Spinal cord (tissue), 10 donors: ENCODE results near the gene PRR23A. TPM values are rescaled to one million over a fixed set of nuclear protein-coding genes. Genes with fewer than 3 reads are reported as not detected.
A peak's percentile ranks its signal among the peaks of the same experiment; 100 is the strongest.

ENCODE experiments used
- DNase-seq, 6 donors: peaks; one replicate each; pipeline versions ENCODE4 v3.0.0 to v3.0.0-alpha.2; 2013 to 2015; ENCODE audit warnings: low spot score in 6 of 6, low read depth in 4 of 6
- H3K27ac ChIP-seq: one replicate; pipeline ENCODE4 v1.5.1; 2013; ENCODE audit warnings: low read depth, low read length, control low read depth
- H3K27me3 ChIP-seq: one replicate; pipeline ENCODE4 v1.6.1; 2013; ENCODE audit warnings: low read length; ENCODE audit not compliant: control insufficient read depth, insufficient read depth
- H3K36me3 ChIP-seq: one replicate; pipeline ENCODE4 v1.6.1; 2013; ENCODE audit warnings: low read length; ENCODE audit not compliant: control insufficient read depth, insufficient read depth
- H3K4me1 ChIP-seq: one replicate; pipeline ENCODE4 v1.6.1; 2013; ENCODE audit warnings: low read length; ENCODE audit not compliant: control insufficient read depth, insufficient read depth
- H3K4me3 ChIP-seq: one replicate; pipeline ENCODE4 v1.5.1; 2013; ENCODE audit warnings: low read depth, low read length, control low read depth
- H3K9me3 ChIP-seq: one replicate; pipeline ENCODE4 v1.6.1; 2013; ENCODE audit warnings: low read length; ENCODE audit not compliant: control insufficient read depth, insufficient read depth
- WGBS: methylation state at CpG from one replicate; pipeline ENCODE4 v1.1.5; 2013; ENCODE audit warnings: missing lambda C conversion rate; ENCODE audit not compliant: insufficient coverage; 5-methylcytosine and 5-hydroxymethylcytosine counted together
- polyA plus RNA-seq, 2 donors: library from polyadenylated mRNA; unstranded; fragments of 120-200 nt; gene quantifications; one replicate each; pipeline ENCODE4 v1.2.1, GENCODE V29; 2013; ENCODE audit not compliant: insufficient read length in 2 of 2
- total RNA-seq, 2 donors: library from RNA; depleted of rRNA in 1 of 2; stranded (reverse); fragments of 120-200 nt in 1 of 2; fragments of >200 nt in 1 of 2; gene quantifications; one replicate each; pipeline versions ENCODE4 v1.2.3 to v1.2.4, GENCODE V29; 2013 to 2014
- donor health status: healthy.

The PRR23A gene
- total and polyA plus RNA-seq, 4 donors = not detected

DNA sequence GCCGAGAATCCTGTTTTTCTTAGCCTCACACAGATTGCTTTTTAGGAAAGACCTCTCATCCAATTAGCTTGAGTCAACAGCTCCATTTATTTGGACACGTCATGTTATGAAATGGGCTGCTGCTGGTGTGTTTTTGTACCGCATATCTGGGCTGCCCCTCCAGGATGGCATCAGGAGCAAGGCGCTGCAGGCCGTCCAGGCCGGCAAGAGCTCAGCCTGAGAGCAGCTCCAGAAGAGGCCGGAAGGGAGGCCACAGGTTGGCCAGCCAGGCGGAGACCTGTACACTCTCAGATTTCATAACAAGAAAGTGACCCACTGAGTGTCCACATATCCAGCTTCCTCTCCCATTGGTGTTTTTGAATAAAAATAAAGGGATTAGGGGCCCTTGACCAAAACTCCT is 30.7 kb downstream of the PRR23A start:
- no peak for DNase-seq
- Histone ChIP-seq H3K9me3 (no peaks in the 10 kb centered on the region), H3K27me3 (peaks cover 2% of the 10 kb centered on the region), H3K4me1 (peaks cover 7% of the 10 kb centered on the region), H3K27ac (no peak overlapping the region), H3K4me3 (no peak overlapping the region), H3K36me3 (no peaks in the 10 kb centered on the region)
- 88% methylated on average over 5 of the region's 8 CpGs for WGBS

- 93% methylated on average over 4 of the region's 5 CpGs for WGBS
- Histone ChIP-seq H3K9me3 (no peaks in the 10 kb centered on the region), H3K36me3 (no peaks in the 10 kb centered on the region), H3K4me3 (no peak overlapping the region), H3K27ac (no peak overlapping the region), H3K4me1 (peaks cover 2% of the 10 kb centered on the region), H3K27me3 (peaks cover 2% of the 10 kb centered on the region)
- DNase-seq = no peak
These were observed 31.6 kb downstream of the PRR23A start for GRCh38 chr3:138974462-138974861.

GRCh38 chr3:138972941-138973340 is 33.1 kb downstream of the PRR23A start:
- no peaks in the 10 kb centered on the region for H3K4me1 ChIP-seq
- peaks cover 5% of the 10 kb centered on the region for H3K27me3 ChIP-seq
- H3K36me3 ChIP-seq = no peaks in the 10 kb centered on the region
- H3K4me3 ChIP-seq = no peak overlapping the region
- 94% methylated on average over 5 of the region's 5 CpGs for WGBS
- H3K27ac ChIP-seq = no peak overlapping the region
- H3K9me3 ChIP-seq = no peaks in the 10 kb centered on the region
- DNase-seq = no peak

GRCh38 chr3:138971766-138972320 is 34.2 kb downstream of the PRR23A start:
- no peaks in the 10 kb centered on the region for H3K9me3 ChIP-seq
- H3K4me3 ChIP-seq = no peak overlapping the region
- H3K36me3 ChIP-seq = no peaks in the 10 kb centered on the region
- peaks cover 5% of the 10 kb centered on the region for H3K27me3 ChIP-seq
- 89% methylated on average over 1 of the region's 6 CpGs for WGBS
- DNase-seq = no peak
- H3K27ac ChIP-seq = no peak overlapping the region
- no peaks in the 10 kb centered on the region for H3K4me1 ChIP-seq

DNA sequence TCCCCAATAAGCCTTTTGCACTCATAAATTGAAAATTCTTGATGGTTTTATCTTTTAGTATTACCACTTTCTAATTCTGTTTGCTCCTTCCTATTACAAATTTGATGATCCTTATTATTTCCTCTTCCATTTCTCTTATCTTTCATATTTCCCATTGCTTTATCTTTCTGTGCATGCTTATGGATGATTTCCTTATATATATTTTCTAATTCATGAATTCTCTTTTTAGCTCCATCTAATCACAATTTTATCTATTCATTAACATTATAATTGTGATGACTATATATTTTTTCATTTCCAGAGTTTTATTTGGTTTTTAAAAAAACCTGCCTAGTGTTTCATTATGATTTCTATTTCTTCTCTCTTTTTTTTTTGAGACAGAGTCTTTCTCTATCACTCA is 41.1 kb downstream of the PRR23A start:
- H3K27me3 ChIP-seq = peaks cover 29% of the 10 kb centered on the region
- no peak overlapping the region for H3K27ac ChIP-seq
- H3K9me3 ChIP-seq = peaks cover 3% of the 10 kb centered on the region
- no peak for DNase-seq
- no peak overlapping the region for H3K4me3 ChIP-seq
- peaks cover 9% of the 10 kb centered on the region for H3K4me1 ChIP-seq
- H3K36me3 ChIP-seq = no peaks in the 10 kb centered on the region

- no peak for DNase-seq
- Histone ChIP-seq H3K4me3 (no peak overlapping the region), H3K27ac (no peak overlapping the region), H3K36me3 (no peaks in the 10 kb centered on the region), H3K27me3 (peaks cover 33% of the 10 kb centered on the region), H3K9me3 (peaks cover 3% of the 10 kb centered on the region), H3K4me1 (peaks cover 9% of the 10 kb centered on the region)
- WGBS = 100% methylated on average over 1 of the region's 2 CpGs
These were observed 41.8 kb downstream of the PRR23A start for GRCh38 chr3:138964264-138964663.

DNA sequence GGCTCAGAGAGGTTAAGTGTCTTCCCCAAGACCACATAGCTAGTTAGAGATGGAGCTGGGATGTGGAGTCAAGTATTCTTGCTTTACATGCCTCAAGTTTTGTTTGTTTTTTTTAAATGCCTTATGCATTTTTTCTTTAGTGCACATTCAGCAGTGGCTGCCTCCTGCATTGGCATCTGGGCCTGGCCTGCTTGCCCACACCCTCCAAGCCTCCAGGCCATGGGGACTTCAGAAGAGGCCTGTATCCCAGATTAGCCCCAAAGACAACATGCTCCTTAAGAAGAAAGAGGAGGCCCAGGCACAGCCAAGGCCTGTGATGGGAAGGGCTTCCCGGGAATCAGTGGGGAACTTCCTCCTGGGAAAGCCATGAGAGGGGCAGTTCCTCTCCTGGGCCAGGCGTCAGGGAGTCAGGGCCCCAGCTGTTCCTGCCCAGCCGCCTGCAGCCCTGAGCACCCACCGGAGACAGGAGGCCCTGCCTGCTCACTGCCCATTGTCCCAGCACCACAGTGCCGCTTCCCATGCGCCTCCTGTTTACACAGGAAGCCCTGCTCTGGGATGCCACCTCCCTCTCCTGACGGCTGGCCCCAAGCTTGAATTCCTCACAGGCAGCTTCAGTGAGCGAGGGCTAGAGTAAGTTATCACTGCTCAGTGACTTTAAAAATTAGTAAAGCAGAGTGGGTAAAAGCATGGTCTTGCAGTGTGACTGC is 43.1 kb downstream of the PRR23A start:
- Histone ChIP-seq H3K9me3 (peaks cover 3% of the 10 kb centered on the region), H3K4me3 (no peak overlapping the region), H3K27ac (no peak overlapping the region), H3K36me3 (no peaks in the 10 kb centered on the region), H3K4me1 (peaks cover 9% of the 10 kb centered on the region), H3K27me3 (peaks cover 34% of the 10 kb centered on the region)
- no peak for DNase-seq
- WGBS = 73% methylated on average over 7 of the region's 8 CpGs

GRCh38 chr3:138960417-138960852 is 45.6 kb downstream of the PRR23A start:
- DNase-seq = no peak
- Histone ChIP-seq H3K4me1 (peaks cover 9% of the 10 kb centered on the region), H3K27me3 (peaks cover 40% of the 10 kb centered on the region), H3K27ac (no peak overlapping the region), H3K36me3 (no peaks in the 10 kb centered on the region), H3K4me3 (peak overlapping the region; percentile 16), H3K9me3 (peaks cover 3% of the 10 kb centered on the region)
- WGBS = 5% methylated on average over 36 of the region's 36 CpGs
